Epithelial cell of esophagus (primary cell): ENCODE data around the gene RPL22.

Source experiments
- DNase-seq: peaks from one replicate; pipeline ENCODE4 v3.0.0; 2010; ENCODE audit warnings: low read depth
- H3K4me3 ChIP-seq: 2 replicates; pipeline ENCODE4 v1.5.1; 2011; ENCODE audit warnings: mild to moderate bottlenecking, low read length, control low read depth
- TF ChIP-seq, protein P1 (sequence below): IDR thresholded peaks from 2 replicates; pipeline ENCODE4 v1.5.1; 2011; ENCODE audit warnings: low read depth, mild to moderate bottlenecking, low read length, control low read depth, inconsistent platforms; ENCODE audit not compliant: insufficient read depth; ENCODE audit errors: missing control alignments

The RPL22 gene

DNA sequence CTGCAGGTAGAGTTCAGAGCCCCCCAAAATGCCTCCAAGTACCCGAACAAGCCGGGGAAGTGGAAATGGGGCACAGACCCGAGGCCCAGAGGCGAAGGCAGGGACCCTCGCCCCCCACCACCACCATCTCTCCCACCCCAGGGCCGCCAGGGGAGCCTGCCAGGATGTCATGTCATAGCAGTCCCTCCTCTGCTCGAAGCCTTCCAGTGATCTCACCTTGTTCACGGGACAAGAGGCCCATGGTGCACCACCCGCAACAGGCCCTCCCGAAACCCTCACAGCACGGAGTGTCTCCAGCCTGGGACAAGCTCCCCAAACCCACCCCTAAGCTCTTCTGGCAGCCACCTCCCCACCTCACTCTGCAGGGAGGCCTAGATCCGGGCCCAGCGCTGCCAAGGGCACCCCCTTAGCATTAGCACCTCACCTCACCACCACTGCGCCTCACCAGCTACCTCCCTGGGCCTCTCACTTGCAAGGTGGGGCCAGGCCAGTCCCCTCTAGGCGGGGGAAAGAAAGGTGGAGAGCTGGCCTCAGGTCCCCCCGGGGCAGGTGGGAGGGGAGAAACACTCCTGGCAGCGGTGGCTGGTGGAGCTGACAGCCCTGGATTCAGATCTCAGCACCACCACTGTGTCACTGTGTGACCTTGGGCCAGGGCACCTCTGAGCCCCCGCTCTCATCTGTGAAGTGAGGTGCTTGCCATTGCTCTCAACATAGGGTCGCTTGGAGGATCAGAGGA is 32.6 kb downstream of the RPL22 start:
- TF ChIP-seq, protein P1, sequence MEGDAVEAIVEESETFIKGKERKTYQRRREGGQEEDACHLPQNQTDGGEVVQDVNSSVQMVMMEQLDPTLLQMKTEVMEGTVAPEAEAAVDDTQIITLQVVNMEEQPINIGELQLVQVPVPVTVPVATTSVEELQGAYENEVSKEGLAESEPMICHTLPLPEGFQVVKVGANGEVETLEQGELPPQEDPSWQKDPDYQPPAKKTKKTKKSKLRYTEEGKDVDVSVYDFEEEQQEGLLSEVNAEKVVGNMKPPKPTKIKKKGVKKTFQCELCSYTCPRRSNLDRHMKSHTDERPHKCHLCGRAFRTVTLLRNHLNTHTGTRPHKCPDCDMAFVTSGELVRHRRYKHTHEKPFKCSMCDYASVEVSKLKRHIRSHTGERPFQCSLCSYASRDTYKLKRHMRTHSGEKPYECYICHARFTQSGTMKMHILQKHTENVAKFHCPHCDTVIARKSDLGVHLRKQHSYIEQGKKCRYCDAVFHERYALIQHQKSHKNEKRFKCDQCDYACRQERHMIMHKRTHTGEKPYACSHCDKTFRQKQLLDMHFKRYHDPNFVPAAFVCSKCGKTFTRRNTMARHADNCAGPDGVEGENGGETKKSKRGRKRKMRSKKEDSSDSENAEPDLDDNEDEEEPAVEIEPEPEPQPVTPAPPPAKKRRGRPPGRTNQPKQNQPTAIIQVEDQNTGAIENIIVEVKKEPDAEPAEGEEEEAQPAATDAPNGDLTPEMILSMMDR, result no peak
- DNase-seq, result no peak
- no peak overlapping the region for H3K4me3 ChIP-seq

GRCh38 chr1:6166221-6166620 is 33.2 kb downstream of the RPL22 start:
- DNase-seq, result no peak
- TF ChIP-seq, protein P1, result no peak
- H3K4me3 ChIP-seq, result no peak overlapping the region

DNA sequence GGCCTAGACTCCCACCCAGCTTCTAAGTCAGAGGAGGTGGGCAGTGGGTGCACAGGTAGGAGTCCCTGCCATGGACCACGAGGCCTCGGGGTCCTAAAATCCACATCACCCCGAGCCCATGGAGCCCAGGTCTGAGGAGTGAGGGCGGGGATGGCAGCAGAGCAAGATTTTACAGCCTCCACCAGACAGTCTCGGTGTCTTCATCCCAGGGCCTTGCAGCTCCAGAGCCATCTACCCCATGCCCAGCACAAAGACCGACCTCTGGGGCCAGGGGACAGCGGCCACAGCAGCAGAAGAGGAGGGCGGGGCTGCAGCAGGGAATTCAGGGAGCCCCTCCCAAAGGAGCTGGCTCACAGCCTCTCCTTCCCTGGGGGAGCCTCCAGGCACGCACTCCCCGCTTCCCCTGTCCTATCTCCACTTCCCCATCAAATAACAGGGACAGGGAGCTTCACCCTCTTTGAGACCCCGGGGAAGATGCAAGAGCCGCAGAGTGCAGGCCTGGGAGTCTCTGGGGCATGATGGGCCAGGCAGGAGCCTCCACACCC is 33.9 kb downstream of the RPL22 start:
- no peak for DNase-seq
- TF ChIP-seq, protein P1, result no peak

DNA sequence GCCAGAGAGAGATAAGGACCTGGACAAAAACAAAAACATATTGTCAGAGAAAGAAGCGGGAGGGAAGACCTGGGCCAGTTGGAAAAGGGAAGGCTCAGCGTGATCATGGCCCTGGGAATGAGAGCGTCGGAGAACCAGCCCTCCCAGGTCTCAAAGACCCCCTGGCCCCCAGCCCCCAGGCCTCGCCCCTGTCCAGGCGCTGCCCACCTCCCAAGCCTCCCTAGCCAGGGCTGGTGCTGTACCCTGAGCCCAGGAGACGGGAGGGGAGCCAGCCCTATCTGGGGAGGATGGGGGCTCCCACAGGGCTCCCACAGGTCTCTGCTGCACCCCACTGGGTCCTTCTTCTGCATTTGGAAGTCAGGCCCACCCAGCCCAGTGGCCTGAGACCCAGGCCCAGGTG is 34.4 kb downstream of the RPL22 start:
- H3K4me3 ChIP-seq, result no peak overlapping the region
- DNase-seq, result no peak
- TF ChIP-seq, protein P1, result no peak

More for the DNA sequence above, 33.9 kb downstream of the RPL22 start:
- no peak overlapping the region for H3K4me3 ChIP-seq

GRCh38 chr1:6163973-6164617 is 35.3 kb downstream of the RPL22 start:
- H3K4me3 ChIP-seq, result no peak overlapping the region
- no peak for DNase-seq
- TF ChIP-seq, protein P1, result no peak

DNA sequence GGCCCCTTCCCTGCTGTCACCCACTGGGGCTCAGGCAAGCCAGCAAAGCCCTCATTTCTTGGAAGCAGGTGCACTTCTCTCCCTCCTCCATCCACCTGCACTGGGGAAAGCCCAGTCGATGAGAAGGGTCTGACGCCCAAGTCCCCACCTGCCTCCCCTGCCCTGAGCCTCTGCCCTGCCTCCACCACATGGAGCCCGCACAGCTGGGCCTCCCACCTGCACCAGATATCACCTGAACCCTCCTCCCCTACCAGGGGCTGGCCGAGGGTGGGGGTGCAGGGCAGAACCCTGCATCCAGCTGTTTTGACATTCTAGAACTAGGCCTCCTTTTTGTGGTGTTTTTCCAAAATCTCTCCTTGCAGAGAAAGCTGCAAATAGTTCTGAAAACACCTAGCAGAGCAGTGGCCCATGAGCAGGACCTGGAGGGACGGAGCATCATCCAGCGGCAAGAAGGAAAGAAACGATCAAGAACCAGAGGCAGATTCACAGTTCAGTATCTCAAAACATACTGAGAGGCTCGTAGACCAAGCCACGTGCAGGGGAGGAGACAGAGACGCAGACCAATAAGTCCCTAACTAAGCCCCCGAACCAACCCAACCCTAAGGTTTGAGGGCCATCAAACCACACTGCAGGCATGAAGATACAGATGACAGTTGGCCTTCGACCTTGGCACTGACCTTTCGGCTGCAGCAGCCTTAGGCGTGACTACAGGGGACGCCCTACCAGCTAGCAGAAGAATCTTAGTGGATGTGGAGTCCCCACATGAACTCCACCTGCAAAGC is 36.0 kb downstream of the RPL22 start:
- no peak overlapping the region for H3K4me3 ChIP-seq
- no peak for DNase-seq
- TF ChIP-seq, protein P1, result no peak
